K562 (cell line): ENCODE results near the gene PRPS2. TPM values are rescaled to one million over a fixed set of nuclear protein-coding genes. Genes with fewer than 3 reads are reported as not detected.

ENCODE experiments used
- ATAC-seq: fragments of 200-7000 bp; cut with Tn5 transposase; 3 replicates; pipeline ENCODE4 v1.9.1; 2020; ENCODE audit warnings: moderate library complexity
- BruUV-seq: library from RNA; stranded (reverse); fragments of 400-500 nt; replicated peaks from 2 replicates; lab custom pipeline; 2021; lab: Mats Ljungman, UMichigan
- CTCF ChIA-PET: fragments of 300-600 bp; formaldehyde crosslinking; extraction: SDS; loops from one replicate; lab custom pipeline; 2021; ENCODE audit warnings: low intra/inter-chr PET ratio; lab: Yijun Ruan, JAX
- POLR2A ChIA-PET: fragments of 300-600, 350-650 bp; sonication (Branson Sonifier 250); formaldehyde crosslinking; extraction: SDS; loops from one replicate; lab custom pipeline; 2021; ENCODE audit warnings: antibody characterized with exemption, inconsistent platforms; lab: Yijun Ruan, JAX
- DNase-seq, 4 experiments: peaks; one replicate each; pipeline versions ENCODE4 v3.0.0 to v3.0.0-alpha.2; 2011 to 2018; ENCODE audit warnings: low spot score in 3 of 4, mixed read lengths in 3 of 4; ENCODE audit errors: extremely low read depth in 1 of 4
- FAIRE-seq: peaks from 2 replicates; lab custom pipeline; 2011; peaks lifted over from hg19 to GRCh38; lab: Jason Lieb, UNC
- H2AFZ ChIP-seq: 2 replicates; pipeline ENCODE4 v1.6.0; 2011; ENCODE audit warnings: low read depth, low read length, control low read depth, inconsistent platforms
- H3K27ac ChIP-seq: fragments of 200-600 bp; 3 replicates; pipeline ENCODE4 v1.8.0; 2011; ENCODE audit warnings: low read depth, mild to moderate bottlenecking, control low read depth, inconsistent platforms, low read length, moderate library complexity, mixed read lengths; ENCODE audit errors: extremely low read depth
- H3K27me3 ChIP-seq, 2 experiments: fragments of 300-600 bp in 1 of 2; 2 replicates in 1 of 2; 3 replicates in 1 of 2; pipeline versions ENCODE4 v1.6.0 to v1.8.0; 2011; ENCODE audit warnings: inconsistent platforms in 2 of 2, low read length in 2 of 2, mild to moderate bottlenecking in 1 of 2, mixed read lengths in 1 of 2, moderate library complexity in 1 of 2; ENCODE audit not compliant: control insufficient read depth in 2 of 2, insufficient read depth in 2 of 2
- H3K36me3 ChIP-seq: fragments of 300-600 bp; 3 replicates; pipeline ENCODE4 v1.8.0; 2011; ENCODE audit warnings: mild to moderate bottlenecking, low read length, inconsistent platforms; ENCODE audit not compliant: control insufficient read depth, insufficient read depth
- H3K4me1 ChIP-seq, 2 experiments: fragments of 200-600 bp in 1 of 2; replicated peaks in 1 of 2; 2 replicates in 1 of 2; 3 replicates in 1 of 2; pipeline versions ENCODE4 v1.5.1 to v1.8.0; 2011; ENCODE audit warnings: inconsistent platforms in 2 of 2, low read length in 2 of 2, mild to moderate bottlenecking in 1 of 2, mixed read lengths in 1 of 2, moderate library complexity in 1 of 2; ENCODE audit not compliant: control insufficient read depth in 2 of 2, insufficient read depth in 2 of 2
- H3K4me2 ChIP-seq: 2 replicates; pipeline ENCODE4 v1.6.1; 2011; ENCODE audit warnings: low read length, control low read depth, inconsistent platforms, mixed read lengths; ENCODE audit not compliant: insufficient read depth
- H3K4me3 ChIP-seq: fragments of 200-600 bp; sonication (generic), shearing (Covaris generic); 2 replicates; pipeline ENCODE4 v1.5.1; 2016; ENCODE audit warnings: control low read depth, inconsistent platforms
- H3K79me2 ChIP-seq: fragments of 200-600 bp; 3 replicates; pipeline ENCODE4 v1.8.0; 2011; ENCODE audit warnings: low read length, inconsistent platforms; ENCODE audit not compliant: control insufficient read depth, insufficient read depth
- H3K9ac ChIP-seq, 2 experiments: 2 replicates each; pipeline versions ENCODE4 v1.6.0 to v1.6.1; 2011; ENCODE audit warnings: low read depth in 2 of 2, low read length in 2 of 2, control low read depth in 1 of 2, inconsistent platforms in 1 of 2, mild to moderate bottlenecking in 1 of 2, mixed read lengths in 1 of 2; ENCODE audit not compliant: insufficient read depth in 1 of 2
- H3K9me1 ChIP-seq: one replicate; pipeline ENCODE4 v1.6.0; 2011; ENCODE audit warnings: inconsistent platforms, mild to moderate bottlenecking, low read length, moderate library complexity; ENCODE audit not compliant: control insufficient read depth, insufficient read depth
- H3K9me3 ChIP-seq: replicated peaks from 2 replicates; pipeline ENCODE4 v1.5.1; 2011; ENCODE audit warnings: low read depth, low read length, inconsistent platforms; ENCODE audit not compliant: control insufficient read depth, insufficient read depth
- H4K20me1 ChIP-seq: replicated peaks from 2 replicates; pipeline ENCODE4 v1.6.1; 2011; ENCODE audit warnings: low read length, inconsistent platforms, mixed read lengths; ENCODE audit not compliant: control insufficient read depth, insufficient read depth
- ATF4 ChIP-seq: fragments of 450-650 bp; formaldehyde crosslinking; IDR thresholded peaks from 2 replicates; pipeline ENCODE4 v1.4.0; 2022; ENCODE audit warnings: mild to moderate bottlenecking, moderate library complexity
- BRF1 ChIP-seq: IDR thresholded peaks from 3 replicates; pipeline ENCODE4 v1.6.1; 2011; ENCODE audit warnings: borderline replicate concordance, mild to moderate bottlenecking; ENCODE audit not compliant: insufficient read length; ENCODE audit errors: extremely low read depth
- CXXC5 ChIP-seq: fragments of 250-450 bp; sonication (Bioruptor Pico); IDR thresholded peaks from 2 replicates; pipeline ENCODE4 v1.8.0; 2022; ENCODE audit warnings: inconsistent platforms, mild to moderate bottlenecking, moderate library complexity
- EZH2 ChIP-seq: IDR thresholded peaks from 2 replicates; pipeline ENCODE4 v1.6.1; 2012; ENCODE audit warnings: low read depth, mild to moderate bottlenecking, inconsistent platforms, low read length, borderline replicate concordance
- HES1 ChIP-seq: fragments of 450-650 bp; IDR thresholded peaks from 2 replicates; pipeline ENCODE4 v1.6.1; 2016; ENCODE audit warnings: low read depth, mild to moderate bottlenecking, moderate library complexity
- MAZ ChIP-seq, 2 experiments: fragments of 450-650 bp in 1 of 2; sonication (generic) in 1 of 2; formaldehyde crosslinking; IDR thresholded peaks in 1 of 2; conservative IDR thresholded peaks in 1 of 2; 2 replicates each; pipeline versions ENCODE4 v1.4.0 to v1.5.0; 2020; ENCODE audit warnings: mild to moderate bottlenecking in 1 of 2, missing genetic modification reagents in 1 of 2
- MIER1 ChIP-seq: fragments of 450-650 bp; IDR thresholded peaks from 2 replicates; pipeline ENCODE4 v1.6.1; 2016; ENCODE audit warnings: antibody characterized with exemption, mild to moderate bottlenecking, low read depth
- MTA3 ChIP-seq: fragments of 450-650 bp; formaldehyde crosslinking; IDR thresholded peaks from 2 replicates; pipeline ENCODE4 v1.6.1; 2017; ENCODE audit warnings: mild to moderate bottlenecking, borderline replicate concordance
- NFYB ChIP-seq: IDR thresholded peaks from 2 replicates; pipeline ENCODE4 v1.6.1; 2011; ENCODE audit warnings: mild to moderate bottlenecking, moderate library complexity; ENCODE audit not compliant: insufficient read length; ENCODE audit errors: extremely low read depth
- PCBP2 ChIP-seq: fragments of 200-400 bp; formaldehyde crosslinking; IDR thresholded peaks from 2 replicates; pipeline ENCODE4 v1.6.1; 2018; ENCODE audit warnings: low read length, low read depth, mild to moderate bottlenecking, moderate library complexity; ENCODE audit not compliant: poor library complexity, severe bottlenecking
- PKNOX1 ChIP-seq: fragments of 450-650 bp; IDR thresholded peaks from 2 replicates; pipeline ENCODE4 v1.6.1; 2016
- RBM22 ChIP-seq: fragments of 200-400 bp; formaldehyde crosslinking; IDR thresholded peaks from 2 replicates; pipeline ENCODE4 v1.6.1; 2018; ENCODE audit warnings: low read length, low read depth; ENCODE audit not compliant: poor library complexity, severe bottlenecking
- RBM34 ChIP-seq: fragments of 200-400 bp; formaldehyde crosslinking; IDR thresholded peaks from 2 replicates; pipeline ENCODE4 v1.6.1; 2018; ENCODE audit warnings: low read length, borderline replicate concordance; ENCODE audit not compliant: insufficient read depth
- TOE1 ChIP-seq, 2 experiments: fragments of 450-650 bp in 1 of 2; sonication (generic) in 1 of 2; formaldehyde crosslinking in 1 of 2; IDR thresholded peaks; 2 replicates each; pipeline versions ENCODE4 v1.7.1 to v1.8.0; 2016 to 2022; ENCODE audit warnings: borderline replicate concordance in 2 of 2, mild to moderate bottlenecking in 2 of 2, antibody characterized with exemption in 1 of 2, inconsistent platforms in 1 of 2, low read depth in 1 of 2, missing genetic modification reagents in 1 of 2, moderate library complexity in 1 of 2
- ZFP91 ChIP-seq: sonication (generic); formaldehyde crosslinking; IDR thresholded peaks from 2 replicates; pipeline ENCODE4 v1.8.0; 2022; ENCODE audit warnings: mild to moderate bottlenecking, missing genetic modification reagents
- WGBS: fragments of 100-300 bp; shearing (Covaris generic); methylation state at CpG from one replicate; pipeline ENCODE4 v1.1.6; 2016; ENCODE audit warnings: low coverage, mixed read lengths; ENCODE audit not compliant: insufficient coverage; ENCODE audit errors: missing lambda C conversion rate; 5-methylcytosine and 5-hydroxymethylcytosine counted together
- in situ Hi-C: fragments of 300-500 bp; cut with MboI; formaldehyde crosslinking; loops from 4 replicates; pipeline ENCODE4 v1.15.0; 2018; ENCODE audit warnings: inconsistent platforms, mixed read lengths
- intact Hi-C: fragments of 100-400 bp; cut with micrococcal nuclease; formaldehyde crosslinking; loops from 2 replicates; pipeline ENCODE4 v1.14.2; 2022
- polyA plus RNA-seq, 8 experiments: library from polyadenylated mRNA; depleted of rRNA in 4 of 8; stranded (reverse) in 5 of 8; unstranded in 3 of 8; fragments of >200 nt; fragmentation: Nextera tagmentation in 2 of 8; fragmentation: Illumina TruSeq in 1 of 8; extraction: Ambion mirVana in 2 of 8; extraction: Trizol in 1 of 8; gene quantifications; 2 replicates each; pipeline versions ENCODE4 v1.2.1 to v1.2.3, GENCODE V29; 2011 to 2014; ENCODE audit warnings: inconsistent platforms in 1 of 8, missing spikeins in 1 of 8
- total RNA-seq, 7 experiments: library from RNA; depleted of rRNA in 6 of 7; stranded (reverse); fragments of >200 nt in 6 of 7; fragmentation: Illumina TruSeq in 2 of 7; extraction: Trizol in 2 of 7; gene quantifications; 2 replicates each; pipeline versions ENCODE4 v1.2.1 to v1.2.3, GENCODE V29; 2011 to 2021; ENCODE audit warnings: low replicate concordance in 1 of 7

The PRPS2 gene
- total and polyA plus RNA-seq, 9 of the 15 experiments (the other 6 are each of a cell fraction or from before 2014, with no cell fraction given) = 50.3 to 85.0 (median 62.1) TPM

DNA sequence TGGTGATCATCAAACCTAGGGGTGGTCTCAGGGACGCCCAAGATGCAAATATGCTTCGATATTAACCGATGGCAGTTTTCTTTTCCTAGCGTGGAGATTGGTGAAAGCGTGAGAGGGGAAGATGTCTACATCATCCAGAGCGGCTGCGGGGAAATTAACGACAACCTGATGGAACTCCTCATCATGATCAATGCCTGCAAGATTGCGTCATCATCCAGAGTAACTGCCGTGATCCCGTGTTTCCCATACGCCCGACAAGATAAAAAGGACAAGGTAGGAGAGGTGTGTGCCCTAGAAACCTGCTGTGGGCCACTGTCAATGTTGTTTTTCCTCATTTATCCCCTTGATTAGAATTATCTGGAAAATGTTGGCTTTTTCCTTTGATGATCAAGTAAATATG, 7.9 kb downstream of the PRPS2 start (continued):
- no peak for TF ChIP-seq BRF1

GRCh38 chrX:12802741-12803140, 11.5 kb downstream of the PRPS2 start:
- CTCF ChIA-PET = no interaction called here
- Histone ChIP-seq H3K27ac (no peak overlapping the region), H3K4me1 (no peaks in the 10 kb centered on the region), H3K79me2 (no peaks in the 10 kb centered on the region; the same call in 2 of the 3 replicates), H3K4me2 (no peak overlapping the region), H2AFZ (no peak overlapping the region), H3K36me3 (peaks cover 86% of the 10 kb centered on the region), H3K9me3 (no peaks in the 10 kb centered on the region), H3K9me1 (no peaks in the 10 kb centered on the region), H4K20me1 (no peaks in the 10 kb centered on the region), H3K27me3 (no peaks in the 10 kb centered on the region), H3K4me3 (no peak overlapping the region), H3K9ac (no peak overlapping the region)
- no TSS peak for BruUV-seq
- WGBS = 93% methylated on average over 5 of the region's 5 CpGs
- POLR2A ChIA-PET = interaction anchor here (0.8 to 1.3 kb wide), 2 partner anchors 12 to 14 kb away, joined by 3 to 4 read pairs; partner anchors contain the start of gene PRPS2
- intact Hi-C loops = no loop called here
- no peak for FAIRE-seq
- in situ Hi-C loops = loop anchor here (25.0 kb wide), 1 partner anchor 685 kb away; no protein-coding TSS in a partner anchor
- DNase-seq = no peak
- TF ChIP-seq EZH2 = no peak
- TF ChIP-seq TOE1 (IDR thresholded peaks at IDR 0.05; ENCODE audit: borderline replicate concordance) = no peak
- TF ChIP-seq TOE1 (CRISPR knock-in tag; IDR thresholded peaks at IDR 0.05; ENCODE audit: borderline replicate concordance, low read depth) = no peak
- TF ChIP-seq PKNOX1 = no peak
- TF ChIP-seq ATF4 (CRISPR knock-in tag) = no peak
- no peak for TF ChIP-seq RBM34
- no peak for TF ChIP-seq RBM22
- no peak for TF ChIP-seq HES1
- no peak for TF ChIP-seq CXXC5 (CRISPR knock-in tag)
- TF ChIP-seq ZFP91 = no peak
- TF ChIP-seq MAZ (CRISPR knock-in tag; conservative IDR thresholded peaks at IDR 0.05 in 1 of 2, IDR thresholded peaks at IDR 0.05 in 1 of 2) = no peak
- TF ChIP-seq MTA3 = no peak
- TF ChIP-seq PCBP2 = no peak
- no peak for TF ChIP-seq MIER1
- no peak for TF ChIP-seq NFYB
- ATAC-seq = no peak
